ENCODE measurements around the gene CEP19. TPM values are rescaled to one million over a fixed set of nuclear protein-coding genes. Genes with fewer than 3 reads are reported as not detected.

Gene CEP19
- total RNA-seq (2022; extraction: Qiagen RNA extraction) = 2.5 to 3.4 TPM (median 2.7 TPM) in 5 replicates

GRCh38 chr3:196711838-196712513, at the start of gene CEP19, which contains the start of gene PIGX:
Gene CEP19, minus strand, starts transcription at chr3:196712250. Its CDS starts 3,593 bp downstream, at chr3:196708657.
Gene PIGX, plus strand, starts transcription at chr3:196712377.

GRCh38 chr3:196739671-196740480, 27.8 kb upstream of the CEP19 start, which contains the start of gene PAK2:
Gene PAK2, plus strand, starts transcription at chr3:196739857. Its CDS starts 42,790 bp downstream, at chr3:196782647.

Other genes with a start within 250 kb of the CEP19 start
- gene RNF168, start 208.5 kb downstream of the CEP19 start, total RNA-seq (2022; extraction: Qiagen RNA extraction) = 3.3 to 4.9 TPM (median 3.5 TPM) in 5 replicates
- gene SMCO1, start 196.9 kb downstream of the CEP19 start, total RNA-seq (2022; extraction: Qiagen RNA extraction) = not detected in 5 replicates
- 8.7 to 10.2 TPM (median 9.6 TPM) in 5 replicates for gene WDR53, start 143.7 kb downstream of the CEP19 start, total RNA-seq (2022; extraction: Qiagen RNA extraction)
- 6.0 to 8.0 TPM (median 7.1 TPM) in 5 replicates for gene FBXO45, start 143.6 kb downstream of the CEP19 start, total RNA-seq (2022; extraction: Qiagen RNA extraction)
- 0.03 TPM in 1 of 5 replicates, not detected in the others for gene NRROS, start 72.6 kb downstream of the CEP19 start, total RNA-seq (2022; extraction: Qiagen RNA extraction)
- 27.5 to 32.9 TPM (median 31.7 TPM) in 5 replicates for gene PIGX, start 127 bp upstream of the CEP19 start, total RNA-seq (2022; extraction: Qiagen RNA extraction)
- 34.2 to 58.9 TPM (median 41.2 TPM) in 5 replicates for gene PAK2, start 27.6 kb upstream of the CEP19 start, total RNA-seq (2022; extraction: Qiagen RNA extraction)
- 5.7 to 6.9 TPM (median 6.2 TPM) in 5 replicates for gene SENP5, start 155.7 kb upstream of the CEP19 start, total RNA-seq (2022; extraction: Qiagen RNA extraction)
- 38.8 to 53.1 TPM (median 43.0 TPM) in 5 replicates for gene NCBP2, start 230.3 kb upstream of the CEP19 start, total RNA-seq (2022; extraction: Qiagen RNA extraction)

Data from A549 treated with Hydrocortisone at 1 μM for 4 hours (cell line).